HepG2 (cell line): ENCODE results near the gene CDHR3. TPM values are rescaled to one million over a fixed set of nuclear protein-coding genes. Genes with fewer than 3 reads are reported as not detected.
A peak's percentile ranks its signal among the peaks of the same experiment; 100 is the strongest.

Source experiments
- EHMT2 ChIP-seq: fragments of 200-600 bp; sonication (generic); IDR thresholded peaks from 2 replicates; pipeline ENCODE4 v1.7.0; 2017; ENCODE audit warnings: antibody characterized with exemption, low read depth, low read length, borderline replicate concordance
- FOXK2 ChIP-seq: fragments of 450-650 bp; IDR thresholded peaks from 2 replicates; pipeline ENCODE4 v1.6.1; 2016
- HDAC6 ChIP-seq: fragments of 200-600 bp; sonication (generic); IDR thresholded peaks from 2 replicates; pipeline ENCODE4 v1.7.0; 2017; ENCODE audit warnings: mild to moderate bottlenecking, antibody characterized with exemption, low read length, low read depth
- MAZ ChIP-seq, 2 experiments: sonication (generic) in 1 of 2; formaldehyde crosslinking in 1 of 2; IDR thresholded peaks; 2 replicates each; pipeline versions ENCODE4 v1.5.0 to v1.6.1; 2012 to 2020; ENCODE audit warnings: low read depth in 2 of 2, mild to moderate bottlenecking in 2 of 2, borderline replicate concordance in 1 of 2, improper control_type of control experiment in 1 of 2, low read length in 1 of 2, missing genetic modification reagents in 1 of 2, moderate library complexity in 1 of 2
- ONECUT2 ChIP-seq: sonication (generic); formaldehyde crosslinking; IDR thresholded peaks from 2 replicates; pipeline ENCODE4 v1.4.0; 2020; ENCODE audit warnings: missing genetic modification reagents
- RBM39 ChIP-seq: fragments of 200-400 bp; formaldehyde crosslinking; IDR thresholded peaks from one replicate; pipeline ENCODE4 v1.6.1; 2018; ENCODE audit warnings: antibody characterized with exemption, mild to moderate bottlenecking, low read depth, low read length; ENCODE audit not compliant: poor library complexity, severe bottlenecking
- RFX1 ChIP-seq: fragments of 450-650 bp; IDR thresholded peaks from 2 replicates; pipeline ENCODE4 v1.6.1; 2017
- ZBED4 ChIP-seq: sonication (generic); formaldehyde crosslinking; IDR thresholded peaks from 2 replicates; pipeline ENCODE4 v1.4.0; 2020; ENCODE audit warnings: missing genetic modification reagents, borderline replicate concordance
- ZBTB7A ChIP-seq: sonication (generic); formaldehyde crosslinking; IDR thresholded peaks from 2 replicates; pipeline ENCODE4 v1.8.0; 2022; ENCODE audit warnings: mild to moderate bottlenecking, missing genetic modification reagents
- ZMYM2 ChIP-seq: sonication (generic); formaldehyde crosslinking; IDR thresholded peaks from 2 replicates; pipeline ENCODE4 v1.8.0; 2022; ENCODE audit warnings: mild to moderate bottlenecking, missing genetic modification reagents
- ZNF142 ChIP-seq: sonication (generic); formaldehyde crosslinking; IDR thresholded peaks from 2 replicates; pipeline ENCODE4 v1.4.0; 2020; ENCODE audit warnings: missing genetic modification reagents
- ZNF234 ChIP-seq: sonication (generic); formaldehyde crosslinking; conservative IDR thresholded peaks from 2 replicates; pipeline ENCODE4 v1.5.1; 2020; ENCODE audit warnings: mild to moderate bottlenecking, missing genetic modification reagents
- ZNF367 ChIP-seq: sonication (generic); formaldehyde crosslinking; IDR thresholded peaks from 2 replicates; pipeline ENCODE4 v1.4.0; 2020; ENCODE audit warnings: missing genetic modification reagents, borderline replicate concordance
- ZNF430 ChIP-seq: sonication (generic); formaldehyde crosslinking; IDR thresholded peaks from 2 replicates; pipeline ENCODE4 v1.9.0; 2021; ENCODE audit warnings: mild to moderate bottlenecking, missing genetic modification reagents
- ZNF513 ChIP-seq: sonication (generic); formaldehyde crosslinking; conservative IDR thresholded peaks from 2 replicates; pipeline ENCODE4 v1.5.0; 2020; ENCODE audit warnings: missing genetic modification reagents
- ZNF7 ChIP-seq: IDR thresholded peaks from 2 replicates; pipeline ENCODE4 v1.6.1; 2016; ENCODE audit warnings: missing biosample characterization, missing genetic modification reagents
- ZNF75D ChIP-seq: sonication (generic); formaldehyde crosslinking; IDR thresholded peaks from 2 replicates; pipeline ENCODE4 v1.8.1; 2023; ENCODE audit warnings: missing genetic modification reagents, mild to moderate bottlenecking, borderline replicate concordance
- ZNF772 ChIP-seq: sonication (generic); formaldehyde crosslinking; IDR thresholded peaks from 2 replicates; pipeline ENCODE4 v1.5.0; 2020; ENCODE audit warnings: mild to moderate bottlenecking, missing genetic modification reagents
- polyA plus RNA-seq, 8 experiments: library from polyadenylated mRNA; depleted of rRNA in 3 of 8; stranded (reverse) in 7 of 8; unstranded in 1 of 8; fragments of >200 nt; fragmentation: Illumina TruSeq in 4 of 8; extraction: Trizol in 4 of 8; gene quantifications; 2 replicates each; pipeline versions ENCODE4 v1.2.1 to v1.2.3, GENCODE V29; 2011 to 2016; ENCODE audit warnings: low read depth in 4 of 8, missing spikeins in 1 of 8, mixed read lengths in 1 of 8; ENCODE audit not compliant: insufficient read depth in 1 of 8
- total RNA-seq, 5 experiments: library from RNA; depleted of rRNA; stranded (reverse); fragments of >200 nt; fragmentation: Illumina TruSeq; extraction: Trizol; gene quantifications; 2 replicates each; pipeline ENCODE4 v1.2.3, GENCODE V29; 2016; ENCODE audit warnings: low read depth in 1 of 5

Gene CDHR3
- total and polyA plus RNA-seq, 2 of the 13 experiments (the other 11 are each of a cell fraction or from before 2014, with no cell fraction given) = 6.5 to 11.8 TPM

- no peak for TF ChIP-seq MAZ (IDR thresholded peaks at IDR 0.05; ENCODE audit: borderline replicate concordance, low read depth, low read length)
- TF ChIP-seq MAZ (CRISPR knock-in tag; IDR thresholded peaks at IDR 0.05; ENCODE audit: low read depth) = no peak
- TF ChIP-seq FOXK2 = no peak
- no peak for TF ChIP-seq ZNF234 (CRISPR knock-in tag)
- TF ChIP-seq ZNF7 (CRISPR knock-in tag) = no peak
- TF ChIP-seq EHMT2 = no peak
- TF ChIP-seq ZBED4 (CRISPR knock-in tag) = peak; percentile 86; the same call in 1 of the 2 replicates
- TF ChIP-seq ZBTB7A (CRISPR knock-in tag) = no peak
- no peak for TF ChIP-seq ZNF367 (CRISPR knock-in tag)
- peak; percentile 87; the same call in 1 of the 2 replicates for TF ChIP-seq ZNF430 (CRISPR knock-in tag)
- TF ChIP-seq RFX1 = no peak
- no peak for TF ChIP-seq RBM39
- no peak for TF ChIP-seq ONECUT2
- TF ChIP-seq ZMYM2 (CRISPR knock-in tag) = 0 out of 2 replicates have a peak, but pooled peaks have one; percentile 55
- no peak for TF ChIP-seq ZNF513 (CRISPR knock-in tag)
- TF ChIP-seq ZNF75D (CRISPR knock-in tag) = no peak
- no peak for TF ChIP-seq ZNF142 (CRISPR knock-in tag)
- no peak for TF ChIP-seq HDAC6
- no peak for TF ChIP-seq ZNF772 (CRISPR knock-in tag)
Measured at GRCh38 chr7:106071999-106072714, 109.1 kb downstream of the CDHR3 start (continued).
